Body of pancreas (tissue), 4 donors: ENCODE data around the gene SYT14. TPM values are rescaled to one million over a fixed set of nuclear protein-coding genes. Genes with fewer than 3 reads are reported as not detected.

ENCODE experiments used
- ATAC-seq: fragments of 150-250 bp; one replicate; pipeline ENCODE4 v1.9.1; 2016
- DNase-seq, 4 donors: peaks; one replicate each; pipeline ENCODE4 v3.0.0-alpha.2; 2019
- H3K27ac ChIP-seq, 4 donors: fragments of 200-600 bp; sonication (generic); 1 replicate in 3 of 4; 2 replicates in 1 of 4; pipeline versions ENCODE4 v1.5.1 to v1.6.1; 2016 to 2019; ENCODE audit warnings: mild to moderate bottlenecking in 1 of 4, mixed read lengths in 1 of 4, moderate library complexity in 1 of 4
- H3K27me3 ChIP-seq, 2 donors: fragments of 200-600 bp; sonication (generic); one replicate each; pipeline ENCODE4 v1.6.0; 2016; ENCODE audit warnings: mild to moderate bottlenecking in 1 of 2
- H3K36me3 ChIP-seq, 2 donors: fragments of 200-600 bp; sonication (generic); replicated peaks in 1 of 2; 2 replicates each; pipeline ENCODE4 v1.5.1; 2016; ENCODE audit warnings: low read depth in 2 of 2; ENCODE audit not compliant: insufficient read depth in 1 of 2
- H3K4me1 ChIP-seq: fragments of 200-600 bp; sonication (generic); one replicate; pipeline ENCODE4 v1.6.0; 2016
- H3K4me3 ChIP-seq, 2 donors: fragments of 200-600 bp; sonication (generic); 1 replicate in 1 of 2; 2 replicates in 1 of 2; pipeline ENCODE4 v1.5.1; 2016 to 2019
- H3K9me3 ChIP-seq, 3 donors: fragments of 200-600 bp; sonication (generic); 1 replicate in 2 of 3; 2 replicates in 1 of 3; pipeline ENCODE4 v1.5.1; 2016
- POLR2A ChIP-seq, 3 donors: fragments of 450-650 bp; IDR thresholded peaks; one replicate each; pipeline ENCODE4 v1.6.1; 2016; ENCODE audit warnings: antibody characterized with exemption in 3 of 3, mild to moderate bottlenecking in 2 of 3
- WGBS, 2 donors: methylation state at CpG; one replicate each; pipeline ENCODE4 v1.1.5; 2017; 5-methylcytosine and 5-hydroxymethylcytosine counted together
- intact Hi-C: fragments of 100-400 bp; cut with DNase I; formaldehyde crosslinking; loops from one replicate; pipeline ENCODE4 v1.15.1; 2023
- total RNA-seq, 2 donors: library from RNA; depleted of rRNA; stranded (reverse); fragments of >200 nt; gene quantifications; one replicate each; pipeline ENCODE4 v1.1.0, GENCODE V29; 2016
- TF ChIP-seq, protein P1 (sequence below), 7 experiments: fragments of 450-650 bp in 4 of 7; fragments of 200-600 bp in 3 of 7; sonication (generic) in 3 of 7; IDR thresholded peaks; one replicate each; pipeline ENCODE4 v1.5.1; 2016 to 2019; ENCODE audit warnings: antibody characterized with exemption in 7 of 7

SYT14 gene
- total RNA-seq, 2 donors from 2014 or later: 0.78 TPM; not detected in 1

DNA sequence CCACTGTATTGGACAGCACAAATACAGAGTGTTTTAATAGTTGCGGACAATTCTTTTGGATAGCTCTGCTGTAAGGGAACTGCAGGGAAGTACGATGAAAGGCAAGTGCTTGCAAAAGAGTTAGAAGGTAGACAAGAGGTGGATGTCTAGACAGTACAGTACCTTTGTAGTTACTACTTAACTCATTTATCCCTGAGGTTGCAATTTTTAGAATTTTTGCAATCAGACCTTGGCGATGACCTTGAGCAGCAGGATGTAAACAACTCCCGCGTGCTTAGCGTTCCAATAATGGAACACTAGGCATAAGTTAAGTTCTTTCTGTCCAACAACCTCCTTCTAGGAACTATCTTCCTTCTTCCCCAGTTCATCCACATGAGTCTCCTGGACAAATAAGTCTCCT is 1.9 kb upstream of the SYT14 start:
- Histone ChIP-seq H3K4me3 (no peak overlapping the region), H3K27me3 (peaks cover 0 to 7% of the 10 kb centered on the region in 2 donors), H3K4me1 (peaks cover 6% of the 10 kb centered on the region), H3K9me3 (no peaks in the 10 kb centered on the region), H3K27ac (no peak overlapping the region), H3K36me3 (no peaks in the 10 kb centered on the region)
- ATAC-seq: no peak
- TF ChIP-seq, protein P1, sequence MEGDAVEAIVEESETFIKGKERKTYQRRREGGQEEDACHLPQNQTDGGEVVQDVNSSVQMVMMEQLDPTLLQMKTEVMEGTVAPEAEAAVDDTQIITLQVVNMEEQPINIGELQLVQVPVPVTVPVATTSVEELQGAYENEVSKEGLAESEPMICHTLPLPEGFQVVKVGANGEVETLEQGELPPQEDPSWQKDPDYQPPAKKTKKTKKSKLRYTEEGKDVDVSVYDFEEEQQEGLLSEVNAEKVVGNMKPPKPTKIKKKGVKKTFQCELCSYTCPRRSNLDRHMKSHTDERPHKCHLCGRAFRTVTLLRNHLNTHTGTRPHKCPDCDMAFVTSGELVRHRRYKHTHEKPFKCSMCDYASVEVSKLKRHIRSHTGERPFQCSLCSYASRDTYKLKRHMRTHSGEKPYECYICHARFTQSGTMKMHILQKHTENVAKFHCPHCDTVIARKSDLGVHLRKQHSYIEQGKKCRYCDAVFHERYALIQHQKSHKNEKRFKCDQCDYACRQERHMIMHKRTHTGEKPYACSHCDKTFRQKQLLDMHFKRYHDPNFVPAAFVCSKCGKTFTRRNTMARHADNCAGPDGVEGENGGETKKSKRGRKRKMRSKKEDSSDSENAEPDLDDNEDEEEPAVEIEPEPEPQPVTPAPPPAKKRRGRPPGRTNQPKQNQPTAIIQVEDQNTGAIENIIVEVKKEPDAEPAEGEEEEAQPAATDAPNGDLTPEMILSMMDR (IDR thresholded peaks at IDR 0.05): no peak
- no peak for TF ChIP-seq POLR2A (IDR thresholded peaks at IDR 0.05)
- DNase-seq: no peak
- 60 to 68% methylated on average over 6 of the region's 6 CpGs for WGBS, 2 donors
- intact Hi-C loops: no loop called here

DNA sequence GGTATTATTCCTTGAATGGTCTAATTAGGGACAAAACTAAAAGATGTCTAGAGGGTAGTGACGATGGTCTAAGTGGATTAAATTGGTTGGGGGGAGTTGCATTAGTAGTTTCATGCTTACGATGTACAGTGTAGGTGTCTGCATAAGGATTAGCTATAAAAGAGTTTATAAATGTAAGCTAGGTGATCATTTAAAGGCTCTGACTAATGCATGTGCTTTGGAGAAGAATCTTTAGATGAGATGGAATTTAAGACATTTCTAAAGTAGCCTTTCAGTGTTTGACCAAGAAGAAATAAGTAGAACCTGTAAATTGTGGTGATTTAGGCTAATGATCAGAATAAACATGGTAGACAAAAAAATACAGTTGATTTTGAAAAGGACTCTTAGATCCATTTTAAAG is 7.4 kb downstream of the SYT14 start:
- Histone ChIP-seq H3K9me3 (no peaks in the 10 kb centered on the region), H3K4me3 (no peak overlapping the region), H3K36me3 (no peaks in the 10 kb centered on the region), H3K4me1 (no peaks in the 10 kb centered on the region), H3K27ac (no peak overlapping the region), H3K27me3 (no peaks in the 10 kb centered on the region)
- no peak for DNase-seq
- TF ChIP-seq, protein P1 (IDR thresholded peaks at IDR 0.05): no peak
- TF ChIP-seq POLR2A (IDR thresholded peaks at IDR 0.05): no peak
- ATAC-seq: no peak
- 76 to 80% methylated on average over 2 of the region's 2 CpGs for WGBS, 2 donors
- intact Hi-C loops: no loop called here

DNA sequence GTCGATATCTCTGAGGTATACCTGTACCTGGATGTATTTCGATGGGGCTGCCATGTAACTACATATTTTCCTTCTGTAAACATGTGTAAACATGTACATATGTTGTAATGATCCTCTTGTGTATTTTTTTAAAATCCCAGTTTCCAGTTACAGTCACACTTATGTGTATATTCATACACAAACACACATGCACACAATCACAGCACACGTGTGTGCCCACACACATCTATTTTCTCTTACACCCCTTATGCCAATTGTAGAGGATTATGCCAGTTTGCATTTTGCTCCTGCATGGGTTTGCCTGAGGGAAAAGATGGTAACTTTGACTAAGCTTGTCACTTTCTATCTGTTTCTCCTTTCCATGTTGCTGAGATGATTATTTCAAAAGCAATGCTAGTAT is 10.1 kb downstream of the SYT14 start:
- Histone ChIP-seq H3K36me3 (no peaks in the 10 kb centered on the region), H3K27ac (no peak overlapping the region), H3K4me1 (no peaks in the 10 kb centered on the region), H3K4me3 (no peak overlapping the region), H3K27me3 (no peaks in the 10 kb centered on the region), H3K9me3 (no peaks in the 10 kb centered on the region)
- ATAC-seq (no peak), DNase-seq (no peak)
- TF ChIP-seq, protein P1 (IDR thresholded peaks at IDR 0.05): no peak
- TF ChIP-seq POLR2A (IDR thresholded peaks at IDR 0.05): no peak
- 65 to 70% methylated on average over 3 of the region's 3 CpGs for WGBS, 2 donors
- intact Hi-C loops: no loop called here

DNA sequence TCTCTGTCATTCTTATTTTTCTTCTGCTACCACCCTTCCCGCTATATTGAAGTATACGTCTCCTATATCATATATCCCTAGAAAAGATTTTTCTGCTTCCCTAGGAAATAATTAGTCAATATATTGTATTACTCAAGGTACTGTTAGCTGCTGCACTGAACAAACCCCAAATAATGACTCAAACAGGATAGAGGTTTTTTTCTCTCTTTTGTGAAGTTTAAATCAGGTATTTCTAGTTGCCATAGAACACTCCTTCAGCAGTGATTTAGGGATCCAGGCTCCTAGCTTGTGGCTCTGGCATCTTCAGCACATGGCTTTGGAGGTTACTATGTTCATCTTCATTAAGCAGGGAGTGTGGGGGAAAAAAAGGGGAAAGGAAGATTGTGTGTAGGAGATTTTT is 18.1 kb downstream of the SYT14 start:
- no peaks in the 10 kb centered on the region for H3K9me3 ChIP-seq
- no peaks in the 10 kb centered on the region for H3K4me1 ChIP-seq
- 91 to 96% methylated on average over 2 of the region's 2 CpGs for WGBS, 2 donors
- H3K27me3 ChIP-seq: peaks cover 0 to 4% of the 10 kb centered on the region in 2 donors
- DNase-seq: no peak
- no peak overlapping the region for H3K4me3 ChIP-seq
- TF ChIP-seq, protein P1 (IDR thresholded peaks at IDR 0.05): no peak
- no peak for TF ChIP-seq POLR2A (IDR thresholded peaks at IDR 0.05)
- no peaks in the 10 kb centered on the region for H3K36me3 ChIP-seq
- H3K27ac ChIP-seq: no peak overlapping the region
- intact Hi-C loops: no loop called here
- no peak for ATAC-seq

DNA sequence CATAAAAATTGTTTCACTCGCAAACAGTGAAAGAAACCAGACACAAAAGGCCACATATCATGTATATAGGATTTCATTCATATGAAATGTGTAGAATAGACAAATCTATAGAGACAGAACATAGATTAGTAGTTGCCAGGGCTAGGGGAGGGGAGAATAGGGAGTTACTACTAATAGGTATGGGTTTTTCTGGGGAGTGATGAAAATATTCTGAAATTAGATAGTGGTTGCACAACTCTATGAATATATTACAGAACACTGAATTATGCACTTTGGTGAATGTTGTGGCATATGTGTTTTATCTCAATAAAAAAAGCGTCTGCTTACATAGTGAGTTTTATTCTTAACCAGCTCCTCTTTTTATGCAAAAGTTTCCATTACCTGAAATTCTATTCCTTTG is 21.6 kb downstream of the SYT14 start:
- no peak overlapping the region for H3K4me3 ChIP-seq
- no peaks in the 10 kb centered on the region for H3K9me3 ChIP-seq
- intact Hi-C loops: no loop called here
- no peak overlapping the region for H3K27ac ChIP-seq
- no peaks in the 10 kb centered on the region for H3K36me3 ChIP-seq
- 76 to 84% methylated on average over 2 of the region's 2 CpGs for WGBS, 2 donors
- H3K4me1 ChIP-seq: no peaks in the 10 kb centered on the region
- H3K27me3 ChIP-seq: peaks cover 0 to 4% of the 10 kb centered on the region in 2 donors
- TF ChIP-seq, protein P1 (IDR thresholded peaks at IDR 0.05): no peak
- no peak for TF ChIP-seq POLR2A (IDR thresholded peaks at IDR 0.05)
- ATAC-seq: no peak
- DNase-seq: no peak
